ENCODE results near the gene ERO1A. TPM values are rescaled to one million over a fixed set of nuclear protein-coding genes. Genes with fewer than 3 reads are reported as not detected.

Gene ERO1A
- total RNA-seq, 1 experiment from 2014 or later = 118 TPM

GRCh38 chr14:52711666-52712065 lies 16.3 kb upstream of the ERO1A start:
- H2AFZ ChIP-seq (ENCODE audit: low read depth, low read length, poor library complexity, severe bottlenecking) = no peak overlapping the region
- H3K27me3 ChIP-seq (ENCODE audit: insufficient read depth, low read length) = no peaks in the 10 kb centered on the region
- DNase-seq (ENCODE audit: low read depth, low spot score) (no peak), ATAC-seq (no peak)
- no peaks in the 10 kb centered on the region for H3K9me2 ChIP-seq (ENCODE audit: insufficient read depth)
- POLR2A ChIA-PET = interaction anchor here (1.2 kb wide), 1 partner anchor 18 kb away, joined by 3 read pairs; the partner anchor contains the start of gene STYX
- no peak overlapping the region for H3K4me3 ChIP-seq (replicated peaks in 1 of 2; ENCODE audit: low read depth in 1 of 2, low read length in 2 of 2)
- intact Hi-C loops (cut with micrococcal nuclease) = no loop called here
- no peak overlapping the region for H3K4me2 ChIP-seq (ENCODE audit: low read length)
- H3K79me2 ChIP-seq (ENCODE audit: insufficient read depth, low read length) = peaks cover 82% of the 10 kb centered on the region
- H3K36me3 ChIP-seq (ENCODE audit: control insufficient read depth in 1 of 2, insufficient read depth in 2 of 2, low read length in 2 of 2) = peaks cover 55 to 75% of the 10 kb centered on the region in 2 experiments
- no peak overlapping the region for H3K27ac ChIP-seq (ENCODE audit: low read depth, low read length)
- H3K9ac ChIP-seq (ENCODE audit: low read length) = no peak overlapping the region
- TF ChIP-seq POLR2A (IDR thresholded peaks at IDR 0.05; ENCODE audit: borderline replicate concordance, extremely low read depth, insufficient read depth, insufficient read length) = no peak
- no peak for TF ChIP-seq CTCF (IDR thresholded peaks at IDR 0.05 in 2 of 3, conservative IDR thresholded peaks at IDR 0.05 in 1 of 3; ENCODE audit: borderline replicate concordance in 1 of 3, insufficient read depth in 1 of 3, low read depth in 2 of 3, low read length in 2 of 3)
- no peak for TF ChIP-seq EGR1 (IDR thresholded peaks at IDR 0.05; ENCODE audit: low read depth)
- TF ChIP-seq ZFX (IDR thresholded peaks at IDR 0.05) = no peak
- no peak for TF ChIP-seq JUND (IDR thresholded peaks at IDR 0.05)
- TF ChIP-seq RAD21 (IDR thresholded peaks at IDR 0.05; ENCODE audit: low read depth) = no peak
- no peak for TF ChIP-seq CEBPB (IDR thresholded peaks at IDR 0.05; ENCODE audit: low read depth)
- TF ChIP-seq SP1 (IDR thresholded peaks at IDR 0.05; ENCODE audit: low read depth) = no peak
- TF ChIP-seq ELF1 (IDR thresholded peaks at IDR 0.05; ENCODE audit: borderline replicate concordance, low read depth) = no peak
- no peaks in the 10 kb centered on the region for H3K9me3 ChIP-seq (ENCODE audit: control insufficient read depth in 1 of 2, insufficient read depth in 1 of 2, low read depth in 1 of 2, low read length in 2 of 2)
- no TSS peak for BruUV-seq (replicated peaks)
- RAD21 ChIA-PET (ENCODE audit: low non-redundant PET in 1 of 2, low total read pairs in 2 of 2, uncharacterized antibody in 2 of 2, unreplicated experiment in 2 of 2) = no interaction called here
- peaks cover 8% of the 10 kb centered on the region; the same call in 1 of the 2 replicates for H4K20me1 ChIP-seq (ENCODE audit: insufficient read depth)
- CTCF ChIA-PET = no interaction called here
- peaks cover 5 to 7% of the 10 kb centered on the region in 2 experiments; a peak in 3 of 4 replicates for H3K4me1 ChIP-seq (ENCODE audit: control insufficient read depth in 1 of 2, insufficient read depth in 2 of 2, low read length in 2 of 2)
